G401 (cell line): ENCODE data around the gene MLYCD. TPM values are rescaled to one million over a fixed set of nuclear protein-coding genes. Genes with fewer than 3 reads are reported as not detected.

Experiments
- DNase-seq: peaks from one replicate; pipeline ENCODE4 v3.0.0-alpha.2; 2015; ENCODE audit warnings: low spot score
- in situ Hi-C: cut with HindIII; loops from 2 replicates; pipeline ENCODE4 v1.10.0; 2016; ENCODE audit warnings: low sequenced_read_pairs, mixed read lengths
- total RNA-seq: library from RNA; depleted of rRNA; stranded (reverse); fragments of >200 nt; shearing (Covaris generic); gene quantifications from 2 replicates; pipeline ENCODE4 v1.2.3, GENCODE V29; 2014; rRNA removed

The MLYCD gene
- total RNA-seq = 2.8 and 3.6 TPM in 2 replicates

DNA sequence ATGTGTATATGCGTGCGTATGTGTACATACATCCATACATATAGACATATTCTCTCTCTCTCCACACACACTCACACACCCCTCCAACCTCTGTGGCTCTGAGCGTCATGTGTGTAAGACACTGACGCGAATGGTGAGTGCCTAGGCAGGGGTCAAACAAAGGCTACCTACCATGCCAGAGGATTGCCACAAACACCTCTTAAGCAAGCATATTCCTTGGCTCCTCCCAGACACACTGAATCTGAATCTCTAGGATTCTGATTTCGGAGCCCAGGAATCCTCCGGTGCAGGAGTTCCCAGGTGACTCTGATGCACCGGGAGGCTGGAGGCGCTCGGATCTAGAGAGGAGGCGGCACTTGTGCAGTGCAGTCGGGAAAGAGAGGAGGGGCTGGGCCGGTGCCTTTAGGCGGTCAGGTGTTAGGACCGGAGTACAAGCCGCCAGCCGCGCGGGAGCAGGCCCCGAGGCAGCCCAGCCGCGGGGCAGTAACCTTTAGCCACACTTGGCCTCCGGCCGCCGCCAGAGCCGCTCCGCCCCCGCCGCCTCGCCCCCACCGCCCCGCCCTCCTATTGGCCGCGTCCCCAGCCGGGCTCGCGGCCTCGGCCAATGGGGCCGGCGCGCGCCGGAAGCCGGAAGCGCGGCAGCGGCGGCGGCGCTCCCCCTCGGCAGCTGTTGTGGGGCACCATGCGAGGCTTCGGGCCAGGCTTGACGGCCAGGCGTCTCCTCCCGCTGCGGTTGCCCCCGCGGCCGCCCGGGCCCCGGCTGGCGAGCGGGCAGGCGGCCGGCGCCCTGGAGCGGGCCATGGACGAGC, at the start of gene MLYCD:
Gene MLYCD, plus strand, starts transcription at position 653 of the 809 bp plus-strand sequence. Its CDS starts 30 bp downstream, at position 683.
- peak; percentile 73 for DNase-seq
- in situ Hi-C loops = no loop called here

DNA sequence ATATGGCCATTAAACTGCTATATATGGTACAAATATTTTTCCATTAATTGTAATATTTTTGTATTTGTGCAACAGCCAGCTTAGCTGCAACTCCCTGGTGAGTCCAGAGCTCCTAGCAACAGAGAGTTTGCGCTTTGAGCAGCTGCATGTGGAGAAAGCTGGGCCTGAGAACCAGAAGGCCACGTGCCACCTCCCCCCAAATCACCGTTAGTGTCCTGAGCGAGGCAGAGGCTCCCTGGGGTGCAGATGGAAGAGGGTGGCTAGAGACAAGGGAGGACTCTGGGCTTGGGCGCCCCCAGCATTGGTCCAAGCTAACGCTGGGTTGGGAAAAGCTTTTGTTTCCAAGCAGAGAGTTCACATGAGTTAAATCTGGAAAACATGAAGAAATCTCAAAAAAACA, 49.5 kb upstream of the MLYCD start:
- no peak for DNase-seq
- in situ Hi-C loops = no loop called here

DNA sequence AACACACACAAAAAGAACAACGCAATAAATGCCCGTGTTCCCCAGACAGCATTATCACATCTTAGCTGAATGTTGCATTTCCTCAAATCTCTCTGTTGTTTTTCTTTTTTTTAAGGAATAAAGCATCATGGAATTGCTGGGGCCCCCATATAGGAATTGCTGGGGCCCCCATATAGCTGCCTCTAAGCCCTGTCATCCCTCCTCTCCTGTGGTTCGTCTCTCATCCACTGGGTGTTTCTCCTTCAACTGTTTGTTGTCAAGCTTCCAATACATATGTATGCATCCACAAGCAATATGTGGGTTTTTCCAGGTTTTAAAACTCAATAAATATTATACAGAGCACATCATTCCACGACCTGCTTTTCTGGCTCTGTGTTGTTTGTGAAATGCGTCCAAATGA, 48.0 kb upstream of the MLYCD start:
- in situ Hi-C loops = no loop called here

DNA sequence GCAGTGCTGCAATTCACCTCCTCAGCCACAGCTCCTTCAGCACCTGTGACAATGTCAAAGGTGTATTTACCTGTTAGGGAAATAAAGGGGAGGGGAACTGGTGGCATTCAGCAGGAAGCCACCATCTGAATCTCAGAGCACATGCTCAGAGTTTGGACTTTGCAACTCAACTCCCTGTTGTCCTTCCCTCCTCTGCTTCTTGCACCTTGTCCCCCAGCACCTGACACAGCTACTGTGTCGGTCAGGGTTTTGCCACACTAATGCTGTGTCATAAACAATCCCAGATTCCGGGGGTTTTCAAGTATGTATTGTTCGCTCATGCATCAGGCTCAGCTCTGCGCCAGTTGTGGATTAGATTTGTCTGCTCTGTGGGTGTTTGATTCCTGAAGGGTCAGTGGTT, 47.4 kb upstream of the MLYCD start:
- DNase-seq = no peak
- in situ Hi-C loops = no loop called here

More for the DNA sequence above, 48.0 kb upstream of the MLYCD start:
- DNase-seq = no peak

DNA sequence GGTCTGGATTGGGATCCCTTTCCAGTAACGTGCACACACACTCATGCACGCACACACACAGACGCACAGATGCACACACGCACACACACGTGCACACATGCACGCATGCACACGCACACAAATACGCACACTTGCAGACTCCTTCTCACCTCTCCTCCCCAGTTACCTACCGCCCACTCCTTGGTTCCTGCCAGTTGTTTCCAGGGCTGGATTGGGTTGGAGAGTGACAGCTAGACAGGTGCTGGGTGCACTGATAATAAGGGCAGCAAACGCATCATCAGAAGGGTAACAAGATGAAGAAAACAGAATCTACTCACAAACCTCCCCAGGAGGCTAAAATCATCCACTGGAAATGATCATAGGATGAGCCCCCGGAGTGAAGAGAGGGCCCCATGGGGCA, 46.1 kb upstream of the MLYCD start:
- DNase-seq = no peak
- in situ Hi-C loops = no loop called here

DNA sequence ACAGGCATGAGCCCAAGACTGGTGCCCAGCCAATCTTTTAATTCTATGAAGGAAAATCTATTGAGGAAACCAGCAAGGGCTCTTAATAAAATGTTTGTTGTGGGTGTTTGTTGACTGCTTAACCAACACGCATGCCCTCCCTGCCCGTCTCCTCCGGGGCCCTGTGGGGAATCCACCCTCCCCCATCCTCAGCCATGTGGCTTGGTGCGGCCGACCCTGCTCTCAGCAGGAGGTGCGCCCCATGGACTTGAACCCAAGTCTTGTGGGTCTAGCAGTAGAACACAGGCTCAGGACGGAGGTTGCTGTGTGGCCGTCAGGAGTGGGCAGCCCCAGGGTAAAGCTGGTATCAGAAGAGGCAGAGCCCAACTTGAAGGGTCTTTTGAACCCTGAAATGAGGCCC, 45.1 kb upstream of the MLYCD start:
- DNase-seq = no peak
- in situ Hi-C loops = no loop called here

DNA sequence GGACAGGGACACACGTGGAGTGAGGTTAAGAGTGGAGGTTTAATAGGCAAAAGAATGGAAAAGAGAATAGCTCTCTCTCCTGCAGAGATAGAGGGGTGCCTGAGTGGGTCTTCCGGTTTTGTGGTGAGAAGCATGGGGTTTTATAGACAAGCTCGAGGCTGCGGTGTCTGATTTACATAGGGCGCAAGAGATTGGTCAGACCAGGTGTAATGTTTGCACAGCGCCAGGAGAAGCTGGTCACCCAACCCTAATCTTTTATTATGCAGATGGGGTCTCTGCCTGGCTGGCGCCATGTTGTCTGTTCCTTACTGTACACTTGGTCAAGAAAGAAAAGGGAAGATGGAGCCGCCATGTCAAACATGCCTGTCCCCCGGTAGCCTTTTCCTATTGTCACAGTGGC, 44.5 kb upstream of the MLYCD start:
- in situ Hi-C loops = no loop called here
- no peak for DNase-seq

DNA sequence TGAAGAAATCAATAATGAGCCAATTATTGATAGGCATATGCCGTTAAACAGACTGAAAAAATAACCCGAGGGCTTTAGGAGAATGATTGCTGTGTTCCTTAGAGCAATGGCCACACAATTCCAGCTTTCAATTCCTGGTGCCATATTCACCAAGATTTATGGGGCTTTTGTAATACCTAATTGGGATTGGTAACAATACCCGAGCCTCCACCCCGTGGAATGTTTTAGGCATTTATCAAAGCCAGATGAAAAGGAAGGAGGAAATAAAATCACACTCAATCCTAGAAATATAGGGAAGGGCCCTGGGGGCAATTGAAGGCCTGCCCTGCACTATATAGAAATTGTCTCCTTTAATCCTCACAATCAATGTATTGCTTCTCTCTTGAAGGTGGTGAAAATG, 42.1 kb upstream of the MLYCD start:
- DNase-seq = no peak
- in situ Hi-C loops = no loop called here

DNA sequence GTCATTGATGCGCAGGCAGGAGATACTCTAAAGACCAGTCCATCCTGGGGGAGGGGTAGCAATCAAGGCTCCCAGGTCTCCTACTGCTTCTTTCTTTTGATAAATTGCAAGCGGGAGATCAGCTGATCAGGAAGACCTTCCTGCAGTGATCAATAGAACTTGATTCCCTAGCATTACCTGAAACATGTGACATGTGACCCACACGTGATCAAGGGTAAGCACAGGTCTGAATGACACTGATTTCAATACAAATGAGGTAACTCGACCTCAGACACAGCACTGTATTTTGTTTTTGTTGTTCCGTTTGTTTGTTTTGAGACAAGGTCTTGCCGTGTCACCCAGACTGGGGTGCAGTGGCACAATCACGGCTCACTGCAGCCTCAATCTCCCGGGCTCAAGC, 39.6 kb upstream of the MLYCD start:
- DNase-seq = no peak
- in situ Hi-C loops = no loop called here

DNA sequence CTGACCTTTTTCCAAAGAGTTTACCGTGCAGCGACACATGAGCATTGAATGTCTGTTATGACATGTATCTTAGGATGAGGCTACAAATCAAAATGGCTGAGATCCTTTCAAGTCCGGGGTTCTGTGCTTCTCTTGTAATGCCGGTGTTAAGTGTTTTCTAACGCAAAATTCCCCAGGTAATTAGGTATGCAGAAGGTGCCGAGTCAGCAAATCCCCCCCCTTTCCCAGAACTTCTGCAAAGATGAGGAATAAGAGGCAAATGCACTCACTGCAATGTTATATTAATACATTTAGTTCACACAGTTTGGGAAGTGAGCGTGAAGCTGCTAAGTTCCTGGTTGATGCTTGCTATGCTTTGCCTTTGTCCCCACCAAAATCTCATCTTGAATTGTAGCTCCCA, 36.3 kb upstream of the MLYCD start:
- DNase-seq = no peak
- in situ Hi-C loops = no loop called here

DNA sequence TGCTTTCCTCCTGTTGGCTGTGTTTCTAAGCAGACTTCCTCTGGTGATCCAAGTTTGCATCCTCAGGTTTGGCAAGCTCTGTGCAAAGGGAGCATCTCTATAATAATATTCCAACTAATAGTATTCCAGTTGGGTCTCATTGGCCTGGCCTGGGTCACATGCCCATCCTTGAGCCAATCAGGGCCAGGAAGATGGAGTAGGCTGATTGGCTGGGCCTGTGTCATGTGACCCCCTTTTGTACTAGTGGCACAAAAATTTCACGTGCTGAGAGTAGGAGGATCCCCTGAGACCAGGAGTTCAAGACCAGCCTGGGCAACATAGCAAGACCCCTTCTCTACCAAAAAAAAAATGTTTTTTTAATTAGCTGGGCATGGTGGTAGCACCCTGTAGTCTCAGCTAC, 35.2 kb upstream of the MLYCD start:
- DNase-seq = no peak
- in situ Hi-C loops = no loop called here

DNA sequence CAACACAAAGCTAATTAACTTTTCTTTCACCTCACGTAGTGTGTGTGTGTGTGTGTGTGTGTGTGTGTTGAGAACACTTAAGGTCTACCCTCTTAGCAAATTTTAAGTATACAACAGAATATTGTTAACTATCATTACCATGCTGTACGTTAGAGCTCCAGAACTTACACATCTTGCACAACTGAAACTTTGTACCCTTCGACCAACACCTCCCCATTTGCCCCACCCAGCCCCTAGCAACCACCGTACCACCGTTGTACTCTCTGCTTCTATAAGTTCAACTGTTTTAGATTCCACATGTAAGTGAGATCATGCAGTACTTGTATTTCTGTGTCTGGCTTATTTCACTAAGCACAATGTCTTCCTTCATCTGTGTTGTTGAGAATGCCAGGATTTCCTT, 28.1 kb upstream of the MLYCD start:
- in situ Hi-C loops = no loop called here
- DNase-seq = no peak

DNA sequence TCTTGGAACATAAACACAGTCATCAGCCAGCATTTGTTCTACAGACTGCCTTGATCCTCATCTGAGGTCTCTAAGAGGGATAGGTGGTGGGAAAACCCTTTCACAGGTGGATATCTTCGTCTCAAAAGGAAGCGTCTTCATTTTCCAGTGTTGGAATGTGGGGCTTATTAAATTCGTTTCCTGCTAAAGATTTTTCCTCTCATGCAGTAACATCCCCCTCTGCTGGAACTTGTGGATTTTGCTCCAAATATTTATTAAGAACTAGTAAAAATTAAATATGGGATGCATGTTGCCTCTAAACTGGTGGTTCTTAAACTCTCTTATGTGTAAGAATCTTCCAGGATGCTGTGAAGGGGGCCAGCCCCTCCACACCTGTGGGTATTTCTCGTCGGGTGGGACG, 20.1 kb upstream of the MLYCD start:
- in situ Hi-C loops = no loop called here
- peak; percentile 46 for DNase-seq

DNA sequence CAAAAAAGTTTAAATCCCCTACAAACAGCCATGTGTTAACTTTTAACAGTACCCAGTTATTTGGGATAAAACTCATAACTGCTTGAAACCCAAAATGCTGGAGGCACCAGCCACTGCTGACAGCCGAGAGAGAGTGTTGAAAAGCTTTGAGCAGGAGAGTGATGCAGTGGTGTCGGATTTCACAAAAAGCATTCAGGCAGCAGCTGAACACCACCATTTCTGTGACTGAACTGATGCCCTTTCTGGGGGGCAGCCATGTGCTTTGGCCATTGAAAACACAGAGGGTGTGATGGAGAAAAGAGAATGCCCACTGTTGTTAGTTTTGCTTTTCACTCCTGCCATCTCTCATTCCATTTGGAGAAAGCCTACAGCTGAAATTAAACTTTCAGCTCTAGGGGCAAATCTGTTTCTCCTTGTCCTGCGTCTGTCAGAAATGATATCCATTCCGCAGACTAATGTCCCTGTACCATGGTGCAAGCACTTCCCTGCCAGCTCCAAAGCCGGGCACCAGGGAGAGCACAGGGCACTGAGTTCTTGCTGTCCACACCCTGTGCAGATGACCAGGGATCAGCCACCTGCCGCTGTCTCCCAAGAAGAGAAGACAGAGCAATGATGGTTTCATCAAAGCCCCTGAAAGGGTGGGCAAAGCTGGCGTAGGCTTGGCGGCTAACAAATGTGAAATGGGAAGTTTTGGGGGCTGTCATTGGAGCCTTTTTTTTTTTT, 16.6 kb upstream of the MLYCD start:
- no peak for DNase-seq
- in situ Hi-C loops = no loop called here

DNA sequence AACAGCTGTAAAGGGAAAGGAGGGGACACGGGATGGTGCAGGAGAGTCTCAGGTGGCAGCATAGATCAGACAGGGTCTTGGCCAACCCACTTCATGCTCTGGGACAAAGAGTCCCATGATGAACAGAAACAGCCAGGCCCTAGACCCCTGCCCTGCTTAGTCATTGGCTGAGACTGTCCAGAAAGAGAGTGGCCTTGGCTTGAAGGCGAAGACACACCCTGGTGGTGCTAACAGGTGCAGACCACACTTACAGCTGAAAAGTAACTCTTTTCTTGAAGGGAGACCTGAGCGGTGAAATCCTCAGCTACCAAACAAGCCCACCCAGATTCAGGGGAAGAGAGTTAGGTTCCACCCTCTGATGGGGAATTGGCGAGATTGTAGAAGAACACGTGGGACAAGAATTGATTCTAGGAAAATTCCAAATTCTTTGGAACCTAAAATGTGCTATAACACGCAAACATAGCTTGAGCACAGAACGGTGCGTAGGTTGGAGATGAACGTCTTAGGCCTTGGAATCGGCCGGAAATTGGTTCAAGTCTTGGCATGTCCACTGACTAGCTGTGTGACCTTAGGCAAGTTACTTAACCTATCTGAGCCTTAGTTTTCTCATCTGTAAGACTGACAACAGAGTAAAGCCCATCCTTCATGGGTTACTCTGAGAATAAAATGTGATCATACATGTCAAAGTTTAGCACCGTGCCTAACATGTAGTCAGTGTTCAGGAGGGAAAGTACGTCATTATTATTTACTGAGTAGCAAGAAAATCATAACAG, 12.5 kb upstream of the MLYCD start:
- no peak for DNase-seq
- in situ Hi-C loops = no loop called here

DNA sequence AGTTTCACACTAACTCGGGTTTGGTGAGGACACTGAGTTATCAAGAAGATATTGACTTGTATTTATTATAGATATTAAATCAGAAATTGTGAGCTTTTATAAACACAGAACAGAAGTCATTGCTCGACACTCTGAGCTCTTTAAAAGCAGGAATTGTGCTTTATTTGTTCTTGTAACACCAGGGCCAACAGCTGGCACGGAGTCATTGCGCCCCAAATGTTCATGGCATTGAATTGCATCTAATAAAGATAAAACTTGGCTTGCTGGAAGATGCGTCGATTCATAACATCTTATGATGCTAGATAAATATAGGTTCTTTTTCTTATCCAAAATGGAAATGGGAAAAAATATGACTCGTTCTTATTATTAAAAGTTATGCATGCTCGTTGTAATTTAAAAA, 11.8 kb upstream of the MLYCD start:
- in situ Hi-C loops = no loop called here
- no peak for DNase-seq

DNA sequence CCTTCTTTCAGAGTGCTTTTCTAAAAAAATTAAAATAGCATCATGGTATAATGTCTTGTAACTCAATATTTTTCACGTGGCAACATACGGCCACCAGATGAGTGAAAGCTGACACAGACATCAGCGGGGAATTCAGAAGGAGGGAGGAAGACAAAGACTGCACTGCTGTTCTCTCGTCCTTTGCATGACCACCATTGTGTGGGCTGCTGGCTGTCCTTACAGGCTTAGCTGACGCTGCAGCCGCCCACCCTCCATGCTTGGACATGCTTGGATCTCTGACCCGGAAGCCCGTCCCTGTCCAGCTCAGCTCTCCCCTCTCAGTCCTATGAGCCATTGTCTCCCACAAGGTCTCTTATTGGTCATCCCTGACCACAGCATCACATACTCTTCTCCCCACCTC, 11.4 kb upstream of the MLYCD start:
- no peak for DNase-seq
- in situ Hi-C loops = no loop called here

DNA sequence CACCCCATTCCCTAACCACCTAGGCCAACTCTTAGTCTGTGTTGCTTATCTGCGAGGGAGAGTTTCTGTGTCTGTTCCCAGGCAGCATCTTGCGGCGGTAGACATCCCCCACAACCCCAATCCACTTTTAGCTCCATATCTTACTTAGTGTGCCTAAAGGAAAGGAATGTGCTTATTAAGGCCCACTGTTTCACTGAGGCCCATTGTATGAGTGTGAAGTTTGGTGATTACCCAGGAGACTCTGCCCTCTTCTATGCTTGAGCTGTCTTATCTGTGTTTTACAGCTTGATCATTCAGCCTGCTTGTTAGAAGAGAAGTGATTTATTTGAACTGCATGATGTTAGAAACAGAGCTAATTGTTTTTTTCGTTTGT, 10.3 kb upstream of the MLYCD start:
- no peak for DNase-seq
- in situ Hi-C loops = no loop called here

DNA sequence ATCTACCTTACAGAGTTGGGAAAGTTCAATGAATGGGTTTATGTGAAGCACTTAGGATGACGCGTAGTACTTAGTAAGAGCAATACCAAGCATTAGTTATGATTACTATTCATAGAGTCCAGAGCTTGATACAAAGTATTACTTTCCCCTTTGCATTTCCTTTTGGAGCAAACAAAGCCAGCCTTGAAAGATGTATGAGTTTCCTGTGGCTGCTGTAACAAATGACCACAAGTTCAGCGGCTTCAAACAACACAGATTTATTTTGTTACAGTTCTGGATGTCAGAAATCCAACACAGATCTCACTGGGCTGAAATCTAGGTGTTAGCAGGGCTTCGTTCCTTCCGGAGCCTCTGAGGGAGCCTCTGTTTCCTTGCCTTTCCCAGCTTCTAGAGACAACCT, 8.6 kb upstream of the MLYCD start:
- in situ Hi-C loops = no loop called here
- no peak for DNase-seq

DNA sequence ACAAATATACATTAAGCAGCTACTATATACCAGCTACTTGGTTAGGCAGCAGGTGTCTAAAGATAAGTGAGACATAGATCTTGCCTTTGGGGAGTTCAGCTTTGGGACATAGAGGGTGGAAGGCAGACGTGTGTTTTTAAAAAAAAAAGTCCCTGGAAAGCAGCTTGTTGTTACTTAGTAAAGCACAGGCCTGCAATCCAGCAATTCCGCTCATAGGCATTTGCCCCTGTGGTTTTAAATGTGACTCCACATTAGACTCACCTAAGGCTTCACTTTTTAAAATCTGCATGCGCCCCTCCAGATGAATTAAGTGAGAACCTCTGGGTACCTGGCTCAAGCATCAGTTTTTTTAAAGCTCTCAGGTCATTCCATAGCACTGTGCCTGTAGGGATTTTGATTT, 7.2 kb upstream of the MLYCD start:
- no peak for DNase-seq
- in situ Hi-C loops = no loop called here
